GM21390 (cell line): ENCODE measurements around the gene MEF2C.

ENCODE experiments used
- ATAC-seq: cut with Tn5 transposase; IDR thresholded peaks from one replicate; pipeline ENCODE4 v1.9.1; 2021; ENCODE audit not compliant: unreplicated experiment

MEF2C gene

GRCh38 chr5:88725454-88725853, 157.5 kb downstream of the MEF2C start:
- no peak for ATAC-seq

GRCh38 chr5:88724201-88724600, 158.8 kb downstream of the MEF2C start:
- ATAC-seq = no peak

GRCh38 chr5:88722546-88723073, 160.4 kb downstream of the MEF2C start:
- ATAC-seq = no peak

- no peak for ATAC-seq
Measured at GRCh38 chr5:88719434-88719833, 163.6 kb downstream of the MEF2C start.

- no peak for ATAC-seq
Measured at GRCh38 chr5:88718736-88719135, 164.2 kb downstream of the MEF2C start.

- no peak for ATAC-seq
Measured at GRCh38 chr5:88716101-88716500, 166.9 kb downstream of the MEF2C start.

GRCh38 chr5:88715503-88715902, 167.5 kb downstream of the MEF2C start:
- ATAC-seq = no peak

GRCh38 chr5:88713818-88714217, 169.2 kb downstream of the MEF2C start:
- no peak for ATAC-seq

GRCh38 chr5:88708682-88709398, 174.1 kb downstream of the MEF2C start:
- ATAC-seq = no peak

- no peak for ATAC-seq
Measured at GRCh38 chr5:88708021-88708420, 175.0 kb downstream of the MEF2C start.

GRCh38 chr5:88707216-88707965, 175.6 kb downstream of the MEF2C start:
- ATAC-seq = no peak

- ATAC-seq = no peak
Measured at GRCh38 chr5:88702332-88702731, 180.7 kb downstream of the MEF2C start.

GRCh38 chr5:88700121-88700520, 182.9 kb downstream of the MEF2C start:
- ATAC-seq = no peak

GRCh38 chr5:88698290-88698689, 184.7 kb downstream of the MEF2C start:
- ATAC-seq = no peak

GRCh38 chr5:88696466-88696865, 186.5 kb downstream of the MEF2C start:
- ATAC-seq = no peak

GRCh38 chr5:88695931-88696330, 187.1 kb downstream of the MEF2C start:
- no peak for ATAC-seq

- no peak for ATAC-seq
Measured at GRCh38 chr5:88695232-88695631, 187.8 kb downstream of the MEF2C start.

- no peak for ATAC-seq
Measured at GRCh38 chr5:88694023-88694679, 188.8 kb downstream of the MEF2C start.

- ATAC-seq = no peak
Measured at GRCh38 chr5:88693071-88693932, 189.7 kb downstream of the MEF2C start.

- ATAC-seq = no peak
Measured at GRCh38 chr5:88691945-88692868, 190.8 kb downstream of the MEF2C start.
